Measurements from ENCODE around the gene LRRC38.
A peak's percentile ranks its signal among the peaks of the same experiment; 100 is the strongest.

Gene LRRC38

DNA sequence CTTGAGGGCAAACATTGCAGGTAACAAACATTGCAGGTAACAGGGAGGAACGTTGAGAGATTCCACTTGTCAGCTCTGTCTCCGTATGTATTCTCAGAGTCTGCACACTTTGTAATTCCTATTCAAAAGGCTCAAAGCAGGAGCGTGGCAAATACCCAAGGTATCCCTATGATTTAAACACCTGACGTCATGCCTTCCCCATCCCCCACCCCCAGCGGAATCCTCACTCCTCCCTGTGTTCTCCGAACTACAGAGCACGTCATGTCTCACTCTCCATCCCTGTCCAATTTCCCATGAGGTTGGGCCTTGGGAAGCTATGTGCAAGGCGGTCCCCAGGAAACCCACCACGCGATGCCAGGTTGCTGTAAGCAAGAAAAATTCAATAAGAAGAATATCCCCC, 2.8 kb upstream of the LRRC38 start:
- no peak for DNase-seq

DNA sequence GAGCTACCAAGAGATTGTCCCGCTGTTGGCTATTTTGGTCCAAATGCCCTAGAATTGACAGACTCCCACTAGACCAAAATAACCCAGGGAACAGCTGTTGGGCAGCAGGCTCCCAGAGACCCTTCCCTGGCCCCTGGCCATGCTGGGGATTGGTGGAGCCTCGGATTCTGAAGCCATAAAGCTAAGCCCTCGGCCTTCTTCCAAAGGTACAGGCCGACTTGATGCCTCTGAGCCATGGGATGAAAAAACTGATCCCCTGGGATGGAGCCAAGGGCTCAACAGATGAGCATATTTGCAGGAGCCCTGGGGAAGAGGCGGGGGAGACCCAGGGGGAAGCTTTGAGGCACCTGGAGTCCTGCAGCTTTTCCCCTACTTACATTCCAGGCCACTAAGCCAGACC, 1.0 kb upstream of the LRRC38 start:
- no peak for DNase-seq

DNA sequence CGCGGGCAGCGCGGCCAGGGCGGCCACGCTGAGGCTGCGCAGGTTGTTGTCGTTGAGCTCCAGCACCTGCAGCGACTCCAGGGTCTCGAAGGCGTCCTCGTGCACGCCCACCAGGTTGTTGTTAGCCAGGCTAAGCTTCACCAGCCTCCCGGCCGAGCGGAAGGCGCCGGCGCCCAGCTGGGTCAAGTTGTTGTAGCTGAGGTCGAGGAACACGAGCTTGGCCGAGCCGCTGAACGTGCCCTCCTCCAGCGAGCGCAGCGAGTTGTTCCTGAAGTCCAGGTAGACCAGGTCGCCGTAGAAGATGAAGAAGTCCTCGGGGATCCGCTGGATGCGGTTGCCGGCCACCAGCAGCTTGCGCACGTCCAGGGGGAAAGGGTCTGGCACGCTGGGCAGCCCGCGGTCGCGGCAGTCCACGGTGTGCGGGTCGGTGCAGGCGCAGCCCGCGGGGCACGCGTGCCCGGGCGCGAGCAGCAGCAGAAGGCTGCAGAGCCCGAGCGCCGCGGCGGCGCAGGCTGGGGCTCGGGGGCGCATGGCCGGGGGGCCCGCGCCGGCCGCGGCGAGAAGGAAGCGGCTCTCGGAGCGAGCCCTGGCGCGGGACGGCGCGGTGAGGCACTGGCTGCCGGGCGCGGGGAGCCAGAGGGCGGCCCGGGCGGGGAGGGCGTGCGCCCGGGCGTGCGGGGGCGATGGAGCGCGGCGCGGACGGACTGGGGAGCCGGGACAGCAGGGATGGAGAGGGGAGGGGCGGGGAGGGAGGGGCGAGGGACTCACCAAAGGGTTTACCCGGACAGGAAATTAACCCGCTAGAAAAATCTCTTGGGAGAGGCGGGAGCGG, 524 bp downstream of the LRRC38 start:
- no peak for DNase-seq

DNA sequence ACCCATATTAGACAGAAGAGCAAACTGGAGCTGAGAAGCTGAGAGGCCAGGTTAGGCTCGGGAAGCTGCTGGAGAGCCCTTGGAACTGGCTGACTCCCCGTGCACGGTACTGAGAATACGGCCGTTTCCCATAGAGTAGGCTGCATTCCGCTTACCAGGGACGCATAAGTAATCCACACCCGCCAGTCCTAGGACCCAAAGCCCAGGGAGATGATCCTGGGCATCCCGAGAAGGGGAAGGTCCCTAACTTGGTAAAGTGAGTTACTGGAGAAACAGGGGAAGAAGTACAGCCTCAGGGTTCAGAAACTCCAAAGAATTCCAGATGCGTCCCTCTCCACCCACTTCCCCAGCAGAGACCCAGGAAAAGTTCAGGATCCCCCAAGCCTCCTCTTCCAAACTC, 1.3 kb downstream of the LRRC38 start:
- no peak for DNase-seq

GRCh38 chr1:13510499-13510898, 3.3 kb downstream of the LRRC38 start:
- no peak for DNase-seq

DNA sequence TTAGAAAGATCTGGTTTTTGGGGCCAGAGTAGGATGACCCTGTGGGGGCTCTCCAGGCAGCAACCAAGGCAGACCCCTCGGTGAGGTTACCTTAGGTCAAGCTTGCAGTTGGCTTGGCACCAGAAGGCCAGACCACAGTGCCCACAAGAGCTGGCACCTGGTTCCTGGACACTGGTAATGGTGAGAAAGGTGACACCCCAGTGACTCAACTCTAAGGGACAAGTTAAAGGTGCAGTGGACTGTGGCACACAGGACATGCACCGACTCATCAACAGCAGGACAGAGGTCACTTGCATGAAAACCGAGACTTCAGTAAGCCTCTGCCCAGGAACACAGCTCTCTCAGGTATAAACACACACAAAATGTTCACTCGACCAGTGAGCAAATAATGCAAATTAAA, 6.7 kb downstream of the LRRC38 start:
- no peak for DNase-seq

- no peak for DNase-seq
These were observed 8.8 kb downstream of the LRRC38 start for GRCh38 chr1:13505020-13505419.

GRCh38 chr1:13500806-13501205, 13.0 kb downstream of the LRRC38 start:
- DNase-seq: no peak

- DNase-seq: no peak
These were observed 14.4 kb downstream of the LRRC38 start for GRCh38 chr1:13499422-13499821.

DNA sequence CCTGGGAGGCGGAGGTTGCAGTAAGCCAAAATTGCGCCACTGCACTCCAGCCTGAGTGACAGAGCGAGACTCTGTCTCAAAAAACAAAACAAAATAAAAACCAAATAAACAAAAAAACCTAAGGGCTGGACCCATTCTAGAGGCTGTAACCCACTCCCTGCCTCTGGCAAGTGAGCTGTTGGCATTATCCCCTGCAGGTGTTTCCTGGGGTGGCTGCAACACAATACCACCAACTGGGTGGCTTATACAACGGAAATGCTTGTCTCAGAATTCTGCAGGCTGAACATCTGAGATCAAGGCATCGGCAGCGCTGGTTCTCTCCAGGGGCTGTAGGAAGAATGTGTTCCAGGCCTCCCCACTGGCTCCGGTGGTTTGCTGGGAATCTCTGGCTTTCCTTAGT, 15.2 kb downstream of the LRRC38 start:
- DNase-seq: no peak

- no peak for DNase-seq
These were observed 18.6 kb downstream of the LRRC38 start for GRCh38 chr1:13495186-13495585.

GRCh38 chr1:13494712-13495111, 19.1 kb downstream of the LRRC38 start:
- DNase-seq: no peak

- DNase-seq: no peak
These were observed 19.8 kb downstream of the LRRC38 start for GRCh38 chr1:13494025-13494424.

- DNase-seq: no peak
These were observed 21.1 kb downstream of the LRRC38 start for GRCh38 chr1:13492711-13493110.

- no peak for DNase-seq
These were observed 25.8 kb downstream of the LRRC38 start for GRCh38 chr1:13487957-13488356.

DNA sequence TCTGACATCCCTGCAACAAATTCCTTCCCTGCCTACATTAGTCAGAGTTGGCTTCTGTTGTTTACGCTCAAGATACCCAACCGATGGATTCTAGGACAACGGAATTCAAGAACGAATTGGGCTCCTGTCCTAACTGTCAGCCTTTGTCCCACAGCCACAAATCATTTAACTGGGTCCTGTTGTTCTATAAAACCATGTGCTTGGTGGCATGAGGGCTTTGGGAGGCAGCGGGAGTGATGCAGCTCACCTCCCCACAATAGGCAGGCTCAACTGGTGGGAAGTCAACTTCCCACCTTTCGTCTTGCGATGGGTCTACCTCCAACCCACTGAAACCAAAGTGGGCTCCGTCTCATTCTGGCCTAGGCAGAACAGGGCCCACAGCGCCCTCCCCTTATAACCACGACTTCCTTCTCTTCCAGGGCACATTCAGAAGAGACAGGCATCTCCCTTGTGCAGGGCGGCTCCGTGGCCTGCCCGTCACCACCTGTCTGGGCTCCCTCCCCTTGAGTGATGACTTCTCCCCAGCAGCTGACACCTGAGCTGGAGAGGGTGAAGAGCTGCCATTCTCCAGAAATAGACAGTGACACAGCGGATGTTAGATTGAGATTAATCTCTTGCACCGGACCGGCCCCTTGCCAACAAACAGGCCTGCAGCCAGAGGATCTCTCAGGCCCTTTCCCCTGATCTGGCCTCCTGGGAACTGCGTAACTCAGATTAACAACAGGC, 26.5 kb downstream of the LRRC38 start:
- DNase-seq: no peak

DNA sequence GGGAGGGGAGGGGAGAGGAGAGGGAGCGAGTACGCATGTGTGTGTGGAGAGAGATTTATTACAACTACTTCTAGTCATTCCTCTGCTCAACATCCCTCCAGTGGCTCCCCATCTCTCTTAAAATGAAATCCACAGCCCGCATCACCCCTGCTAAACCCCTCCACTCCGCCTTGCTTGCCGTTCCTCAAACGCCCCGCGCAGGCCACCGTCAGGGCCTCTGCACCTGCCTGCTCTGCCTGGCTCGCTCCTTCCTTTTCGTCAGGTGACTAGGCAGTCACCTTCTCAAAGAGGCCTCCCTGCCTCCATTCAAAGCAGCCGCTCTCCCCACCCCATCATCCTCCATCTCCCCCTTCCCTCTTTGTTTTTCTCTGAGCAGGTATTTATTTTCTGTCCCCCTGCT, 29.9 kb downstream of the LRRC38 start:
- no peak for DNase-seq

- no peak for DNase-seq
These were observed 31.2 kb downstream of the LRRC38 start for GRCh38 chr1:13482600-13482999.

- DNase-seq: no peak
These were observed 34.5 kb downstream of the LRRC38 start for GRCh38 chr1:13479171-13479856.

DNA sequence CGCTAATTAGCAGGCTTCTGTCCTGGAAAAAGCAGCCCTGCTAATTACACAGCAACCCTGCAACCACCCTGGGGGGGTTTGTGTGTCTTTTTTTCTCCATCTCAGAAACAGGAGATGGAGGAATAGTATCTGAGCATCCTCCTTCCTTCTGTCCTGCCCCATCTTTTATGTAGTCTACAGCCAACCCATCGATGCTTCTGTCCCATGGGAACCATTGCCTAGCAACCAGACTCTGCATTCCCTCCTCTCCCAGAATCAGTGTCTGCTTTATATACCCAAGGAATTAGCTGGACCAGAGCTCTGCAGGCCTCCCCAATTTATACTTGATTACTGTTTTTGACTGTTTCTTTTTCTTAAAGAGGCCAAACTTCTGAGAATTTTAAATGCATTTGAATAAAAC, 35.1 kb downstream of the LRRC38 start:
- DNase-seq: no peak

DNA sequence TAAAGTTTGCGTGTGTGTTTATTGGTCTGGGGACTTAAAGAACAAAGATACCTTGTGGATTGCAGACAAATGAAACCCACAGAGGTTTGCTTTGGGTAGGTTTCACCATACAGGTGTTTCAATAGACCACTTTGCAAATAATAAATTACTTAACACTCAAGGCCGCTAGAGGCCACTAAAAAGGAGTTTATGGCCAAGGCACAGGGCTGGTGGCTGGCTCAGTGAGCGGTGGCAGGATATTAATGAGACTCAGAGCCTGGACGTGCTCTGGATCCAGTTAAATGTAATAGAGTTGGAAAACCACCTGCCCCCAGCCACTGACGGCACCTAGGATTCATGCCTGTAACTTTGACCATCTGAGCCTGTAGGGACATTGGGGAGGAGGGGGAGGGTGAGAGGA, 44.5 kb downstream of the LRRC38 start:
- peak; percentile 2 for DNase-seq

- DNase-seq: no peak
These were observed 48.3 kb downstream of the LRRC38 start for GRCh38 chr1:13465515-13465914.

DNA sequence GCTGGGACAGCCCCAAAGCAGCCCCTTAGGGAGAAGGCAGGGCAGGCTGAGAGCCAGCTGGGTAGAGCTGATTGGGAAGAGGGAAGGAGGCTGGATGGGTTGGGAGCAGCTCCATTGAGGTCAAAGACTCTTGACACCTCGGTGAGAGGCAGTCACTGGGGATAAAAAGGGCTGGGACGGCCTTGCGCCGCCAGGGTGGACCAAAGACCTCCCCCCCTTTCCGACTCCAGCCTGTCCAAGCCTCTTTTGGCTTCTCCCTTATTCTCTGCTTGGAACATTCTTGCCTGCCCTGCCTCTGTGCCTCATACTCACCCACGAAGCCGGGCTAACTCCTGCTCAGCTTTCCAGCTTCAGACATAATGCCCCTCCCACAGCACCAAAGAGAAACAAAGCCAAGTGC, 51.1 kb downstream of the LRRC38 start:
- no peak for DNase-seq

DNA sequence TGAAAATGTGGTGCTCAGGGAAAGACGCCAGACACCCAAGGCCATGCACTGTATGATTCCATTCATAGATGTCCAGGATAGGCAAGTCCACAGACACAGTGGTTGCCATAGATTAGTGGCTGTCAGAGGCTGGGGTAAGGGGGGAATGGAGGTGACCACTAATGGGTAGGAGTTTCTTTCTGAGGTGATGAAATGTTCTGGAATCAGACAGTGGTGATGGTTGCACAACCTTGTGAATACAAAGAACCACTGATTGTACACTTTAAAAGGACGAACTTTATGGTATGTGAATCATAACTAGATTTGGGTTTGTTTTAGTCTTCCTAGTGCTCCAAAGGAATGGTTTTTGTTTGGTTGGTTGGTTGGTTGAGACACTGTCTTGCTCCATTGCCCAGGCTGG, 51.8 kb downstream of the LRRC38 start:
- DNase-seq: peak; percentile 1
